ENCODE results near the gene GRIK4.

GRIK4 gene

DNA sequence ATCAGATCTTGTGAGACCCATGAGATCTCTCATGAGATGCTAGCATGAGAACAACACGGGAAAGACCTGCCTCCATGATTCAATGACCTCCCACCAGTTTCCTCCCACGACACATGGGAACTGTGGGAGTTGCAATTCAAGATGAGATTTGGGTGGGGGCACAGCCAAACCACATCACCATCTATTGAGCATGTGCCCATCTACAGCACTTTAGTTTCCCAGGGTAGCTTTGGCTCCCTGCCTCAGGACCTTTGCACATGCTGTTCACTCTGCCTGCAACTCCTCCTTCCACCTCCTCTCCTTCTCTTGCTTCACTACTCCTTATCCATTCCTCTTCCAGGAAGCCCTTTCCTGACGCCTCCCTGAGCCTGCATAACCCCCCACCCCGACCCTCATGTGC lies 17.2 kb downstream of the GRIK4 start:
- no peak for DNase-seq

DNA sequence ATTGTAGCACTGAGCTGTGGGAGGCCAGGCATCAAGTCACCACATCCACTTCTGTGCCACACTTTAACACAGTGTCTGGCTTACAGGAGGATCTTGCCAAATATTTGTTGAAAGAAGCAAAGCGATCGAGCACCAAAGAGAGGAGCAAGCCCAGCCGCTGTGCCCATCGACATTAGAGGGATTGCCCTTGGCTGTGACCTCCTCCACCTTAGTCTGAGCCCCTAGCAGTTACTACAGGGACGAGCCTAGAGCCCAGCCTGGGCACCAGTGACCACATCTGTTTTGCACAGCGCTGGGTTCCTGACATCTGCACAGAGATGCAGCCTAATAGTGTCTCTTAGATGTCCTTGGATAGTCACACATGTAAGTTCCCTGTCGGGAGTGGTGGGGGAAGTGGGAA lies 17.7 kb downstream of the GRIK4 start:
- no peak for DNase-seq

DNA sequence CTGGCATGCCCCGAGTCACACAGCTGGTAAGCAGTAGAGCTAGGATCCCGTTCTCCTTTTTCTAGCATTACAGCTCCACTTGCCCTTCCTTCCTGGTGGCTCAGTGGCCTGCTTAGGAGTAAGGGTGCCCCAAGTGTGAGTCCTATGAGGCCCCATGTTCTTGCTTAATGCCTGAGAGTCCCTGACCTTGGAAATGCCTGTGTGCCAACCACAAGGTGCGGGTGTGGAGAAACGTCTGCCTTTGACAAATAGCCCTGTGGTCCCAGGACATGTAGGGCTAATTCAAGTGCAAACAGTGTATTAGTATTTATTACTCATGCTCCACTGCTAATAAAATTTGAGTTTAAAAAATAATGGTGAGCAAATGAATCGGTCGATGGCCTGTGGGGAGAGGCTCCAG lies 18.4 kb downstream of the GRIK4 start:
- DNase-seq, result no peak

DNA sequence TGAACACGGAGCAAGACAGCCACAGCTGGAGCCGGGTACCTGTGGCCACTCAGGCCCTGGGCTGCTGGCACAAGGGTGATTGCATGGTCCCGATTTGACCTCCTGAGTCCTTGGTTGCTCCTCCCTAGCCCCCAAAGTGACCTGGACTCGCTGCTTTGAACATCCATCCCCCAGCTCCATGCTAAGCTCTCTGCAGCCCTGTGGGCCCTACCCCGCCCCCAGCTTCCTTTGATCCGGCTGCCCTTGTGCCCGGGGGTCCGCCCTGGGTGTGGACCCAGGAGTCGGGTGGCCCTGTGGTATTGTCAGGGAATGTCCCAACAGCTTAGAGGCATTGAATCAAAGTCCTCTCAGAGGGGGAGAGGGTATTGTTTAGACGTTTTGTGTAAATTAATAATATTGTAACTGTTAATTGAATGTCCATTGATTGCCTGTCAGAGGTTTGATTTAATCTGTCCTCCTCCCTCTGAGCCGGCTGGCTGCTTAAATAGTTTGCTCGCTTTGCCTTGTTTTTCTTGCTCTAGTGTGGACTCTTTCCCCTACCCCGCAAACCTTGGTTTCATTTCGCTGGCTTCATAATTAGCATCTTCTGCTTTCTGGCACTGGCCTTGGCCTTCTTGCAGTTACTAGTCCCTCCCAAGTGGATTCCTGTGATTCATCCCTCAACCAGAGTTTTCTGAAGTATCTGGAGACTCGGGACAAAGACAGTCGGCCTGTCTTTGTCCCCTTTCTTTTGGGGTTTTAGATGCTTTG lies 20.7 kb downstream of the GRIK4 start:
- no peak for DNase-seq

DNA sequence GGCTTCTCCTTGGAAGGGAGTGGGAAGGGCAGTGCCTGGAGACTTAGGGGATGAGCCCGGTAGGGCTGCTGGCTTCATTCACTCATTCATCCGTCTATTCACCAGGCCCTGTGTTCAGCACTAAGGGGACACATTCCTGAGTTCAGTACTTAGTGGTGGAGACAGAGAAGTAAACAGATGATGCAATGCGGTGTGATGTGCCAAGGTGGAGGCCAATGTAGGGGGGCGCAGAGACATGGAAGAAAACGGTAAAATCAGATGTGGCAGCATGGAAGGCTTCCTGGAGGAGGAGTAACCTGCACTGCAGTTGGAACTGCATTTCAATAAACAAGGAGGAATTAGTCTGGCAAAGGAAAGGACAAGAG lies 21.3 kb downstream of the GRIK4 start:
- DNase-seq, result no peak

DNA sequence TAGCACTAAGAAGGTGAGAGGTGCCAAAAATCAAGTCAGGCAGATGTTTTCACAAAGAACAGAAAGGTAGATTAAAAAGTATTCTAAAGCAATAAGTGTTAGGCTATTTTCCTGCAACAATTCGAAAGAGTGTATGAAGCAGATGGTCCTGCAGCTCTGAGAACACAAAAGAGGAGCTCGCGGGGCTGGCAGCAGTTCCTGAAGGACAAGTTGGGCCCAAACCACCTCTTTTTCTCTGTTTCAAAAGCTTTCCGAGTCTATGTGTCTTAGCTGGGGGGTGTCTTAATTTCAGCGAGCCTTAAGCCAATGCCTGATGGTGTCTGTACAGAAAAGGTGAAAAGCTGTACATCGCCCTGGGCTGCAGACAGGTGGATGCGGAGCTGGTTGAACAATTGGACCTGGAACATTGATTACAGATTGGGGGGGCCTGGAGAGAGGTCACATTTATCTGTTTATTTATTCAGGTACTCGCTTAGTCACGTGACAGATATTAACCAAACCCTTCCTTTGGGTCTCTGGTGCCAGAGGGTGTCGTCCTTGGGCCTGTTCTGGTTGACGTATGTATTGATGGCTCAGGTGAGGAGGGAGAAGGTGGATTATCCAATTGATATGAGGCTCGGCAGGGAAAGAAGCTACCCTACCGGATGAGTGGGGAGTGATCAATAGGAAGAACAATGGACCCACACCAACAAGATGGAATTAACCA lies 24.7 kb downstream of the GRIK4 start:
- DNase-seq, result no peak

DNA sequence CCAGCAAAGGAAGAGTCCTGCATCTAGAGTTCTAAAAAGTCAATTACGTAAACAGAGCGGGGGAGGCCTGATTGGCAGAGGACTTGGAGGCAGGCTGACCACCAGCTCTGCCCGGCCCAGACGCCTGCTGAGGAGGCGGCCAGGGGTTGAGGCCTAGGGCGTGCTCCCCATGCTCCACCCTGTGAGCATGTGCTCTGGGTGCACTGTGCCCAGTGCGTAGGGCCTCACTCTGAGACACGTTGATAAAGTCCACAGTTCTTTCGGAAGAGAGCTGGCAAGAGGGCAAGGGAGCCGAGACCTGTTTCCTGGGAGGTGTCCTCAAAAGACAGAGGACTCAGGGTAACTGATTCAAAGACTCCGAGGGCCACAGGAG lies 25.2 kb downstream of the GRIK4 start:
- no peak for DNase-seq

DNA sequence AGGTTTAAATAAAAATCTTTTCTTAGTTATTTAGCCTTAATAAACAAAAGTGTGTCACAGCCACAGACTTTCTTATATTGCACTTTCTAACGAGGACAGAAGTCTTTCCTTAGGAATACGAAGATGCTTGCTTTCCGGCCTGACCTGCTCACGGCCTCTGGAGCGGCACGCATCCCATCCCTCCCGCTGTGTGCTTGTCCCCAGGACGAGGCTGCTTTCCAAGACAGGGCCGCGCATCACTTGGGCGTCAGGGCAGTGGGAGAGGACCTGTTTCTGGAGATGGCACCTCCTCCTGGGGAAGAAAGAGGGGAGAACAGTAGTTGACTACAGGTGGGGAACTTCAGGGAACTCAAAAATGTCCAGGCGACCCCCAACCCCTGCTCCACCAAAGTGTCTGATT lies 26.4 kb downstream of the GRIK4 start:
- no peak for DNase-seq

DNA sequence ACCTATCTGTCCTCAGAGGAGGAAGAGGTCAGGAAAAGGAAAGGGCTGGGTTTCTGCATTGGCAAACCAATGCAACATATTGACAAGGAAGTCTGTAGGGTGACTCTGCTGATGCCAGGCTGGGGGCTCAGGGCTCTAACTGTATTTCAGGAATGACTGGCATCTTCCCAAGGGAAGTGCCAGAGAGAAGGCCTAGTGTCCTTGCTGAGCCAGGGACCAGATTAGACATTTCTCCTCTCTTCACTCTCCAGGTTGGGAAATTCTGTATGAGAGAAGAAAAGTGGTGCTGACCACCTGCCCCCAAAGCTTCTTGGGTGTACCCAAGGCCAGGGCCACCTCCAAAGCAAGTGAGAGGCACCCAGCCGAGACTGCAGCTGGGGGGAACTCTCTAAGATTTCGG lies 27.2 kb downstream of the GRIK4 start:
- no peak for DNase-seq

DNA sequence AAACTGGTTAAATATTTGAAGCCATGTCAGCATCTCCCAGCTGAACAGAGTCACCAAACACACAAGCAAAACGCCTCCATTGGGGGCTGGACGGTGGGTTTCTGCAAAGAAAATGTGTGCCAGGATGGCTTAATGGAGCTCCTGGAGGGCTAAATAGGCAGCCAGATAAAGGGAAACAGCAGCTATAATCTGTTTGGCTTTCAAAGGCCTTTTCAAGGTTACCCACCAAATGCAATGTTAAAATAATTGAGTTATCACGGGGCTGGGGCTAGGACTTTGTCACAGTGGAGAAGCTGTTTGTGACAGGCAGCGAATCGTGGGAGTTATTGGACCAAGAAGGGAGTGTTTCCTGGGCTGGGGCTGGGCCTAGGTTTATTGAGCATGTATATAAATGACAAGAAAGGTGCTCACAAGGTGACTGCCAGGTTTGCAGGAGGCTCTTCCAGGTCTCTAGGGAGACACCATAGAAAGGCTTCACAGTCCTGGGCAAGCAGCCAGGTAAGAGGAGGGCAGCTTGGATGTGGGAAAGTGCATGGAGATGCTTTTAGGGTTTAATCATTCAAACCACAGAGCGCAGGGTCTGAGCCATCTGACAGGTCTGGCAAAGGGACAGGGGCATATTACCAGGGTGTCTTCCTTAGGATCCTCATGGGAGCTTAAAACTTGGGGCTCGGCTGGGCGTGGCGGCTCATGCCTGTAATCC lies 28.3 kb downstream of the GRIK4 start:
- no peak for DNase-seq

DNA sequence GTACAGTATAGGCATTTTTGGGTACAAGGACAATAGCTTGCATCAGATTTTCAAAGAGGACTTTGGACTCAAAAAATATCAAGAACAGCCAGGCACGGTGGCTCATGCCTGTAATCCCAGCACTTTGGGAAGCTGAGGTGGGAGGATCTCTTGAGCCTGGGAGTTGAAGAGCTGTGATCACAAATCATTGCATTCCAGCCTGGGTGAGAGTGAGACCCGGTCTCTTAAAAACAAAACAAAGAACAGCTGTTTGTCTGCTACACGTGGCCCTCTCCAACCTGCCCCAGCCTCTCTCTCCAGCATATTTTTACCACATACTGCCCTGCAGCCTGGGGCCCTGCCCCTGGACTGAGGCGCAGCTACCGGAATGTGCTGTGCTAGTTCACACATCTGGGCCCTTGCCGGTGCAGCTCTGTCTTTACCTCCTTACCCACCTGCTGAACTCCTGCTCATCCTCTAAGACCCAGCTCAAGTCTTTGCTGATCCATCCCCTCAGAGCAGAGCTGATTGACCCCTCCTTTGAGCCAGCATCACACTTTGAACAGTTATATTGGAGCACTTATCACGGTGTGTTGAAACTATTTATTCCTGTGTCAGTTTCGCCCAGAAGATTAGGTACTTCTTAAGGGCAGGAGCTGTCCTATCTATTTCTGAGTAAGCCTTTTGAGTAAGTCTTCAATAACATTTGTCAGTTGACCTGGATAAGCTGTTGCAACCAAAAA lies 29.4 kb downstream of the GRIK4 start:
- DNase-seq, result no peak

DNA sequence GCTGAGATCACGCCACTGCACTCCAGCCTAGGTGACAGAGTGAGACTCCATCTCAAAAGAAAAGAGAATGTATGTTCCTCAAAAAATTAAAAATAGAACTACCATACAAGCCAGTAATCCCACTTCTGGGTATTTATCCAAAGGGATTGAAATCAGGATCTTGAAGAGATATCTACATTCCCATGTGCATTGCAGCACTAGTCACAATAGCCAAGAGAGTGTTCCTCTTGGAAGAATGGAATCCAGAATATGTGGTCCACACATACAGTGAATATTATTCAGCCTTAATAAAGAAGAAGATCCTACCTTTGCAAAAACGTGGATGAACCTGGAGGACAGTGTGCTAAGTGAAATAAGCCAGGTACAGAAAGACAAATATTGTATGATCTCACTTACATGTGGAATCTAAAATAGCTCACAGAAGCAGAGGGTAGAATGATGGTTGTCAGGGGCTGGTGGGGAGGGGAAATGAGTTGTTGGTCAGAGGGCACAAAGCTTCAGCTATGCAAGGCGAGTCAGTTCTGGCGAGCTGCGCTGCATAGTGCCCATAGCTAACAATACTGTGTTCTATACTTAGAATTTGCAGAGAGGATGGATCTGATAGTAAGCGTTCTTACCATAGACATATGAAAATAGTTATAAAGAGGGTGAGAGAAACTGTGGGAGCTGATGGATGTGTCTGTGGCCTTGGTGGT lies 32.1 kb downstream of the GRIK4 start:
- DNase-seq, result no peak

DNA sequence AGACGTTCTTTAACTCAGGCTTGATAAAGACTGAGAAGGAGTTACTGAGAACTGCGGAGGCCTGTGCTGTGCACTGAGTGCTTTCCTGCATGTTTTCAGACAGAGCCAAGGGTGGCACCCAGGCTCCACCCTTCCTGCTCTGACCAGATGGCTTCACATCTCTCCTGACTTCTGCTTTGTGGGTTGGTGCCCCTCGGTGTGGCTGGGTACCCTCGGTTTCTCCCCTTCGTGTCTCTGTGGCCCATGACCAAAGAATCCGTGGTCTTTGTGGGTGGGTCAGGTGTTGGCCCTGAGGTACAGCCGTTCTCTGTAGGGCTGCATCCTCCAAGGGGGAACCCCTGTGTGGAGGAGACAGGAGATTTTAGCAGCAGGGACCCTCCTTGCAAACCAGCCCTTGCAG lies 34.3 kb downstream of the GRIK4 start:
- DNase-seq, result no peak

DNA sequence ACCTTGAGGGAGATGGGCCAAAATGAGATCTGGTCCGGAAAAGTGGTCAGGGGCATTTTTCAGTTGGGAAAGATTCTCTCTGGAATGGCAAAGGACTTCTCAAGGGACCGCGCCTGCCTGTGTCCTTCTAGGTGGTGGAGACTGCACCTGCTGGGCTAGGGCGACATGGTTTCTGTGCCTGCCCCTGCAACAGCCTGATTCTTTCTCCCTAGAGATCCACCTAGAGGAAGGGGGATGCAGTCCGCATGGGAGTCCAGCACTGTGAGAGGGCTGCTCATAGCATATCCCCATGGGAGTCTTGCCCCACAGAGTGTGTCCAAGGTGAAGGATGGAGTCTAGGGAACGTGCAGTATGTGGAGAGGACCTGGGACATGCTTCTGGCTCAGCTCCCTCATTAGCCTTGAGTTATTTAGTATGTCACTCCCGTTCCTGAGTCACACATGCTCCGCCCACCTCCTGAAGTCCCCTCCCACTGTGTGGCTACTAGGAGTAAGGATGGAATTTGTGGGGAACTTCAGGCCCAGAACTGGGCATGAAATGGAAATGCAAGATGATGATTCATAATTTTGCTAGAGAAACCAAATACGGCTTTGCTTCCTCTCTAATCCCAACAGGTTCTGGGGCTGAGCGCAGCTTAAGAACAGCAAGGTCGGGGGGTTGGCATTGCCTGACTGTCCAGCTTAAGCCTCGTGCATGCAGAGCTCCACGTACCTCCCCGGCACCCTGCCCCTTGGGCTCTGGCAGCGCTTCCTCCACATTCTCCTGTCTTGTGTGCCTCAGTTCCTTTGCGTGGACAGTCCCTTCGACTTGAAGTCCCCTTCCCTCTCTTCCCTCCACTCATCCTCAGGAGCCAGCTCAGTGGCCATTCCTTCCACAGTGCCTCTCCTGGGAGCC lies 35.0 kb downstream of the GRIK4 start:
- no peak for DNase-seq

DNA sequence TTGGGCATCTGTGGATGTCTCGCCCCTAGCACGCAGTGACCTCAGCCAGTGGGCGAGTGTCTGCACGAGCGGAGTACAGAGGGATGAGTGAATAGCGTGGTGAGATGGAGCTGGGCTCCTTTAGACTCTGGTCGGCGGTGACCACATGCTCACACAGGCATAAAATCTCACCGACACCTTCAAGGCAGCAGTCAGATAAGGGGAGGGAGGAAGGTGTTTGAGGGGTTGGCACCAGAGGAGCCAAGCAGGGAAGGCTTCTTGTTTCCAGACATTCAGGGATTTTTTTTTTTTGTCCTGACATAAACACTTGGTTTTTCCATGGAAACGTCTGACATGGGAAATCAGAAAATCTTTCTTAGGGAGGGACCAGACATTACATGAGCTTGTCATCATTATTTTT lies 35.8 kb downstream of the GRIK4 start:
- DNase-seq, result no peak

DNA sequence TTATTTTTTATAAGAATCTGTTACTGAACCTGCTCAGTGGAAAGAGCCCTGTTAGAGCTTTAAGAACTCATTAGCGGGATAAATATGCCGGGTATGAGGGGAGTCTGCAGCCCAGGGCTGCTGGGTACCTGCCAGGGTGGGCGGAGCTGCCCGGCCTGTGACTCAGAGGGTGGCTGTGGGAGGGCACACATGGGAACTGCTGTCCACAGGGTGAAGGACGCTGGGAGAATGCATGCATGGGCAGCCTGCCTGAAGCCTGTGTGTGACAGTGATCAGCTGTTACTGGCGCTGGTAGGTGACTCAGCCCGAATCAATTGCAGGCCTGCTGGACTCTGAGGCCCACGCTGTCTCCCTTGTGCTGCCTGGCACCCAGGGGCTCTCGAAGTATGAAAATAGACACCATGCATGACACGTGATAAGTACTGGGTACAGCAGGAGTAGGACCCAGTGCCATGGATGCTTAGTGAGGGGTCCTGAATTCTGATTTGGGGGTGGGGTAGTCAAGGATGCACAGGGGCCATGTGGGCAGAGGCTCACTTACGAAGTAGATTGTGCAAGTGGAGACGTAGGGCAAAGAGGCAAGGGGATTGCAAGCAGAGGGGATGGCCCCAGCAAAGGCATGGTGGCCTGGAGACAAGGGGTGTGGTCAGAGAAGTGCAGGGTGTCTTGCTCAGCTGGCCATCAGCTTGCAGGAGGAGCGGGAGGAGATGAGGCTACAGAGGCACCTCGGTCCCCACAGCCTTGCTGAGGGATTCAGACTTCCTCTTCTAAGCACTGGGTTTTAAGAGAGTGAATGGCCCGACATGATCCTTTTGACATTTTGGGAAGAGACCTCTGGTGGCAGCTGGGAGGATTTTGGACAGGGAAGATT lies 36.5 kb downstream of the GRIK4 start:
- DNase-seq, result no peak

DNA sequence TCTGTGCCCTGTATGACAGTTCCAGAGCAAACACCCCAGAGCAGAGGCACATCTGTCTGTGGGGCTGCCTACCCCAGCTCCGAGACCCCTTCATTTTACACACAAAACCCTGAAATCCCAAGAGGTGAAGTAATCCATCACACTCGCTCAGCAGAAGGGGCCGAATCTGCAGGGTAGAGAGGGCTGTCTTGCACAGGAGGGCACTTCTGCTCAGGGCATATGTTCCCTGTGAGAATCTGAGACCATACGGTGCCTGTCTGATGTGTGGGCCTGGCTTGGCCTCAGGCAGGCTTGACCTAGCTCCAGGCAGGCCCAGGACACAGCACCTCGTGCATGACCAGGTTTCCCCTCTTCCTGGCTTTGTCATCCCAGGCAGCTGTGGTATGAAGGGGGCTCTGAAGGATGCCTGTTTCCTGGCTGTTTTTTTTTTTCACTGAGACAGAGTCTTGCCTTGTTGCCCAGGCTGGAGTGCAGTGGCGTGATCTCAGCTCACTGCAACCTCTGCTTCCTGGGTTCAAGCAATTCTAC lies 37.2 kb downstream of the GRIK4 start:
- DNase-seq, result no peak

DNA sequence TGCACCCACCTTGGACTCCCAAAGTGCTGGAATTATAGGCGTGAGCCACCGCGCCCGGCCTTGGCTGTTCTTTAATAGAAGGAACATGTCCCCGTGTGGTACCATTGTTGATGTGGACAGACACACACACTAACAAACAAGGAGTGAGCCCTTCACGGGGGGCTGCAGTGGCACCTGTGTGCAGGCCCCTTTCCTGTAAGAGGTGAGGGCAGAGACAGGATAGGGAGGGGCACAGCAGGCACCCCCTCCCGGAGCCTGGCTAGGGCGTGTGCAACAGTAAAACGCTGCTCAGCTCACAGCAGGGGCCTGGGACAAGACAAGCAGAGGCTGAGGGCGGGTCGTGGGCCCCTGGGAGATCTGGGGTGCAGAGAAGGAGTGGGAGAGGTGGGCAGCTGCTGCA lies 37.8 kb downstream of the GRIK4 start:
- no peak for DNase-seq

DNA sequence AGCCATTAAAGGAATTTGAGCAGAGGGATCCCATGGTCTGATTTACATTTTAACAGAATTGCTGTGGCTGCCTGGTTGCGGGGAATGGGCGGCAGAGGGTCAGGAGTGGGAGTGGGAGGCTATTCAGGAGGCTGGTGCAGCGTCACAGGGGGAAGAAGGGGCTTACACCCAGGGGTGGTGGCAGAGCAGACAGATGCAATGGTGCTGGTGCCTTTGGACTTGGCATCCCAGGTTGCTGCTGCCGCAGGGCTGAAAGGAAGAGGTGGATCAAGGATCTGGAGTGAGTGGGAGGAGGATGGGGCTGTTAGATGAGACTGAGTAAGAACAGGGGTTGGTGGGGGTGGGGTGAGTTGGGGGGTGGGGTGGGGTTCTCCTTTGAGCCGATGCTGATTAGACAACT lies 38.5 kb downstream of the GRIK4 start:
- no peak for DNase-seq

DNA sequence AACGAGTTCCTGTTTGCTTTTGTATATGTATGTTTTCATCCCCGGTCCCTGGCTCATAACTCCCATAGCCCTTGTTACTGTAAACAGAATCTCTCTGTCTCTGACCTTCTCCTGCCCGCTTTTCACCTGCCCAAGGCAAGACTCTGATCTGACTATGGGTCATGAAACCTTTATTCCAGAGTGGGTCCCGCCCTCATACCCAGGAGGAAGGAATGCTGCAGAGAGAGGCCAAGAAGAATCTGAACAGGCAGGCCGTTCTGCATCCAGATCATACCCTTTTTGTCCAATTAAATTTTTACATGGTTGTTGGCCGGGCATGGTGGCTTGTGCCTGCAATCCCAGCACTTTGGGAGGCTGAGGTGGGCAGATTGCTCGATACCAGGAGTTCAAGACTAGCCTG lies 39.6 kb downstream of the GRIK4 start:
- DNase-seq, result no peak

Data from activated naive CD4-positive, alpha-beta T cell treated with Interleukin-2 at 50 U/mL for 16 hours (primary cell).